HG03342 (cell line): ENCODE measurements around the gene AMBN.
"Not testable (repeated sequence)": the region's sequence is repeated elsewhere in the genome, so short reads cannot be mapped to it uniquely, and the experiment has no call there.

Experiments used
- ATAC-seq: cut with Tn5 transposase; IDR thresholded peaks from one replicate; pipeline ENCODE4 v1.9.1; 2021; ENCODE audit warnings: mild to moderate bottlenecking, moderate library complexity; ENCODE audit not compliant: unreplicated experiment

Gene AMBN

GRCh38 chr4:70607334-70607853 is 15.3 kb downstream of the AMBN start:
- no peak for ATAC-seq

- ATAC-seq, result no peak
Measured at GRCh38 chr4:70608324-70608723, 16.3 kb downstream of the AMBN start.

- ATAC-seq, result peak; percentile 83
Measured at GRCh38 chr4:70613306-70614183, 21.5 kb downstream of the AMBN start.

DNA sequence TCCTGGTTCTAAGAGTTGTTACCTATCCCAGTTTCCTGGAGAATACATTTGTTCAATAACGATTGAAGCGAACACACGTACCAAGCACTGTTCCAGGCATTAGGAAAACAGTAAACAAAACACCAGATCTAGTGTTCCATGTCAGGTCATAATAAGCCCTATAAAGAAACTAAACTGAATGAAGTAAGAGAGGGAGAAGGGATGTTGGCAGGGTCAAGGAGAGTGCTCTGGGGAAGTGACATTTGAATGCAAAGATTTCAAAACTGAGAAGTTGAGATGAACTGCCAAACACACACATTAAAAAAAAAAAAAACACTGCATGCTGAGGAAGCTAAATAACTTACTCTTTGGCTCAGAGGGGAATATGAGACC is 22.1 kb downstream of the AMBN start:
- no peak for ATAC-seq

GRCh38 chr4:70619288-70619687 is 27.2 kb downstream of the AMBN start:
- ATAC-seq, result no peak

DNA sequence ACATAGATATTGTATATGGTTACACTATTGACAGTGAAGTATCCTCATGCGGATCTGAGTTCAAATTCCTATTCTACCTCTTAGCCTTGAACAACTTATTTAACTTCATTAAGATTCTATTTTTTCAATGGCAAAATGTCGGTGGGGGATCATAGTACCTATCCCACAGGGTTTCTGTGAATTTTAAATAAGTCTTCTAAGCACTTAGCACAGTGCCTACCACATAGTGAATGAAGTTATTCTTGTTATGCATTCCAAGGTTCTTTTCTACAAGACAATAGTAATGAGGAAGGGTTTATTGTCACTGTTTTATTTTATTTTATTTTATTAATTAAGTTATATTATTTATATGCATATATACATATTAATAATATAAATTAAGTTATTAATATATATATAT is 27.7 kb downstream of the AMBN start:
- ATAC-seq, result no peak

- no peak for ATAC-seq
Measured at GRCh38 chr4:70623323-70623722, 31.3 kb downstream of the AMBN start.

DNA sequence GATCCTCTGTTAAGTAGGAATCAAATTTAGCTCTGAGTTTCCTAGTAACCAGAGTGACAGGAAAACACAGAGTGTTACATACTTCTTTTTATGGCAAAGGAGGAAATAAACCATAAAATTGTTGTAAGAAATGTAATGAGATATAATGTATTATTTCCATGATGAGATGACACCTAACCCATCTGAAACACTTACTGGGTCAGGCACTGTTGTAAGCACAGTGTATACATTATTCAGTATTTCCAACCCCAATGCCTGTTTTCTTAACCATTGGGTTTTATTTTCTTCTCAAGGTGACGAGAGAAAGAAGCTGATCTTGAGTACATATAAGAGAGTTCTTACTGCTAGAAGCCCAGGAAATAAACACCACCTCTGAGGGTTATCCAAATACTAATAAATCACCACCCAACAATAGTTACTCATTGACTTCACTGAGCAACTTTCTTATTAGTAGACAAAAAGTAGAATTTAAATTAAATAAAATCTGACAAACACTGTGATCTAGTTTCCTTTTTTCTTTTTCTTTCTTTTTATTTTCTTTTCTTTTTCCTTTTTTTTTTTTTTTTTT is 32.3 kb downstream of the AMBN start:
- no peak for ATAC-seq

GRCh38 chr4:70627620-70628019 is 35.6 kb downstream of the AMBN start:
- ATAC-seq, result no peak

GRCh38 chr4:70628444-70628843 is 36.4 kb downstream of the AMBN start, which contains the start of gene ENAM:
Gene ENAM, plus strand, starts transcription at chr4:70628744. Its CDS starts 757 bp downstream, at chr4:70629501.
- no peak for ATAC-seq

DNA sequence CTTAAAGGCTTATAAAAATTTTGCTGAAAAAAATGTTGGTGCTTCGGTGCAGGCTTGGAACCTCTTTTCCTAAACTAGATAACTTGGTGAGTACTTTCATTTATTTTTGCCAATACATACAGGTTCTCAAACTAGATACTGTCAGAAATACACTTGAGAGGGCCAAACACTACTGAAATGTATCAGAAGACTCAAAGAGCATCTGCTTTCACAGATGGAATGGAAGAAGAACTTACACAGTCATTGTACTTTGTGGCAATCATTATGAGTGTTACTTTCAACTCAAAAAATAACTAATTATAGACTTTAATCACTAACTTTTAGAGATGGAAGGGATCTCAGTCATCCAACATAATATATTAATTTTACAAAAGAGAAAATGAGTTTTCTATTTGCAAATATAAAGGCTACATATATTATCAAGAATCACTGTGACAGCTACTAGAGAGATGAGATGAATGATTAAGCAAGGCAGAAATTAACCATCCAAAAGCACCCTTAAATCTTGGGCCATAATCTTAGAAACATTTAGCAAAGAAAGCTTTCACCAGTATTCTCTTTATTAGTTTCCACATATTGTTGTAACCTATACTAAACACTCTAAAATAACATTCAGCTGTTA is 37.5 kb downstream of the AMBN start:
- ATAC-seq, result peak; percentile 63

- ATAC-seq, result no peak
Measured at GRCh38 chr4:70630162-70630561, 38.1 kb downstream of the AMBN start.

GRCh38 chr4:70632028-70632427 is 40.0 kb downstream of the AMBN start:
- ATAC-seq, result no peak

- no peak for ATAC-seq
Measured at GRCh38 chr4:70634482-70634881, 42.4 kb downstream of the AMBN start.

- peak; percentile 53 for ATAC-seq
Measured at GRCh38 chr4:70637239-70637913, 45.3 kb downstream of the AMBN start.

GRCh38 chr4:70640192-70640591 is 48.1 kb downstream of the AMBN start:
- peak; percentile 51 for ATAC-seq

- ATAC-seq, result not testable (repeated sequence)
Measured at GRCh38 chr4:70650741-70651140, 58.7 kb downstream of the AMBN start.

- ATAC-seq, result peak; percentile 39
Measured at GRCh38 chr4:70651864-70652506, 59.9 kb downstream of the AMBN start.

DNA sequence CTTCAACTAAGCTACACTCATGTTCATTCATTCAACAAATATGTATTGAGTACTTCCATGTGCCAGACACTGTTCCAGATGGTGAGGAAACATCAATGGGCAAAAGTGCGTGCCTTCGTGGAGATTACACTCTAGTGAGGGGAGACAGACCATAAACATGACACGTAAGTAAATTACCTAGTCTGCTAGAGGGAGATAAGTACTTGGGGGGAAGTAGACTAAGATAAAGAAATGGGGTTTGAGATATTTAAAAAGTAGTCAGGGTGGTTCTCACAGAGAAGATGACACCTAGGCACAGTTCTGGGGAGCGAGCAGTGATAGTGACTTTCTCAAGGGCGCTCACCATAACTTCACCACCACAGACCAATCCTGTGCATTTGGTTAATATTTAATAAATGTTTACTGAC is 62.6 kb downstream of the AMBN start:
- no peak for ATAC-seq
